SU-DHL-6 (cell line): ENCODE results near the gene PHRF1.

Experiments
- H2AFZ ChIP-seq: fragments of 200-600 bp; sonication (generic); 2 replicates; pipeline ENCODE4 v1.6.1; 2014; ENCODE audit warnings: low read depth, mild to moderate bottlenecking, moderate library complexity, mixed read lengths, antibody characterized with exemption, low read length; ENCODE audit not compliant: severe bottlenecking
- H3F3A ChIP-seq: fragments of 200-600 bp; shearing (Covaris generic); 2 replicates; pipeline ENCODE4 v1.6.0; 2016; ENCODE audit warnings: antibody characterized with exemption, mild to moderate bottlenecking; ENCODE audit not compliant: insufficient read depth
- H3K27ac ChIP-seq: fragments of 200-600 bp; sonication (generic); 2 replicates; pipeline ENCODE4 v1.5.1; 2016; ENCODE audit warnings: low read depth, mild to moderate bottlenecking, low read length, moderate library complexity, mixed read lengths
- H3K27me3 ChIP-seq: fragments of 200-600 bp; sonication (generic), shearing (Covaris generic); 2 replicates; pipeline ENCODE4 v1.6.0; 2014; ENCODE audit warnings: mild to moderate bottlenecking, low read length
- H3K36me3 ChIP-seq: fragments of 200-600 bp; sonication (generic); 2 replicates; pipeline ENCODE4 v1.6.1; 2014; ENCODE audit warnings: mild to moderate bottlenecking, low read length, mixed read lengths
- H3K4me2 ChIP-seq: fragments of 300-600, 200-600 bp; shearing (Covaris generic), sonication (generic); 2 replicates; pipeline ENCODE4 v1.6.0; 2014; ENCODE audit warnings: low read length, low read depth, mild to moderate bottlenecking; ENCODE audit not compliant: poor library complexity, severe bottlenecking
- H3K4me3 ChIP-seq: fragments of 200-600 bp; sonication (generic); 2 replicates; pipeline ENCODE4 v1.5.1; 2014; ENCODE audit warnings: antibody characterized with exemption, low read length, mild to moderate bottlenecking, mixed read lengths; ENCODE audit not compliant: insufficient read depth, poor library complexity, severe bottlenecking
- H3K79me2 ChIP-seq: fragments of 200-600 bp; sonication (generic); 2 replicates; pipeline ENCODE4 v1.6.1; 2014; ENCODE audit warnings: mild to moderate bottlenecking, low read length, moderate library complexity; ENCODE audit not compliant: insufficient read depth
- H3K9ac ChIP-seq: fragments of 200-600 bp; sonication (generic); 2 replicates; pipeline ENCODE4 v1.7.0; 2014; ENCODE audit warnings: mild to moderate bottlenecking, low read length
- H3K9me2 ChIP-seq: fragments of 200-600 bp; sonication (generic); replicated peaks from 2 replicates; pipeline ENCODE4 v1.6.1; 2014; ENCODE audit warnings: low read length; ENCODE audit not compliant: insufficient read depth
- H3K9me3 ChIP-seq: fragments of 200-600 bp; sonication (generic); 2 replicates; pipeline ENCODE4 v1.6.1; 2014; ENCODE audit warnings: low read length, mixed read lengths; ENCODE audit not compliant: insufficient read depth
- H4K20me1 ChIP-seq: fragments of 200-600 bp; sonication (generic); 2 replicates; pipeline ENCODE4 v1.6.1; 2014; ENCODE audit warnings: low read depth, mild to moderate bottlenecking, antibody characterized with exemption, low read length, moderate library complexity, mixed read lengths
- EZH2phosphoT487 ChIP-seq: fragments of 200-600 bp; sonication (generic), shearing (Covaris generic); conservative IDR thresholded peaks from 2 replicates; pipeline ENCODE4 v1.6.1; 2018; ENCODE audit warnings: mild to moderate bottlenecking, antibody characterized with exemption, low read length, moderate library complexity, mixed read lengths
- TF ChIP-seq, protein P1 (sequence below): fragments of 200-600 bp; sonication (generic); IDR thresholded peaks from one replicate; pipeline ENCODE4 v1.5.1; 2017; ENCODE audit warnings: antibody characterized with exemption, mild to moderate bottlenecking, low read length, moderate library complexity; ENCODE audit not compliant: insufficient read depth, poor library complexity, severe bottlenecking

The PHRF1 gene, protein sequence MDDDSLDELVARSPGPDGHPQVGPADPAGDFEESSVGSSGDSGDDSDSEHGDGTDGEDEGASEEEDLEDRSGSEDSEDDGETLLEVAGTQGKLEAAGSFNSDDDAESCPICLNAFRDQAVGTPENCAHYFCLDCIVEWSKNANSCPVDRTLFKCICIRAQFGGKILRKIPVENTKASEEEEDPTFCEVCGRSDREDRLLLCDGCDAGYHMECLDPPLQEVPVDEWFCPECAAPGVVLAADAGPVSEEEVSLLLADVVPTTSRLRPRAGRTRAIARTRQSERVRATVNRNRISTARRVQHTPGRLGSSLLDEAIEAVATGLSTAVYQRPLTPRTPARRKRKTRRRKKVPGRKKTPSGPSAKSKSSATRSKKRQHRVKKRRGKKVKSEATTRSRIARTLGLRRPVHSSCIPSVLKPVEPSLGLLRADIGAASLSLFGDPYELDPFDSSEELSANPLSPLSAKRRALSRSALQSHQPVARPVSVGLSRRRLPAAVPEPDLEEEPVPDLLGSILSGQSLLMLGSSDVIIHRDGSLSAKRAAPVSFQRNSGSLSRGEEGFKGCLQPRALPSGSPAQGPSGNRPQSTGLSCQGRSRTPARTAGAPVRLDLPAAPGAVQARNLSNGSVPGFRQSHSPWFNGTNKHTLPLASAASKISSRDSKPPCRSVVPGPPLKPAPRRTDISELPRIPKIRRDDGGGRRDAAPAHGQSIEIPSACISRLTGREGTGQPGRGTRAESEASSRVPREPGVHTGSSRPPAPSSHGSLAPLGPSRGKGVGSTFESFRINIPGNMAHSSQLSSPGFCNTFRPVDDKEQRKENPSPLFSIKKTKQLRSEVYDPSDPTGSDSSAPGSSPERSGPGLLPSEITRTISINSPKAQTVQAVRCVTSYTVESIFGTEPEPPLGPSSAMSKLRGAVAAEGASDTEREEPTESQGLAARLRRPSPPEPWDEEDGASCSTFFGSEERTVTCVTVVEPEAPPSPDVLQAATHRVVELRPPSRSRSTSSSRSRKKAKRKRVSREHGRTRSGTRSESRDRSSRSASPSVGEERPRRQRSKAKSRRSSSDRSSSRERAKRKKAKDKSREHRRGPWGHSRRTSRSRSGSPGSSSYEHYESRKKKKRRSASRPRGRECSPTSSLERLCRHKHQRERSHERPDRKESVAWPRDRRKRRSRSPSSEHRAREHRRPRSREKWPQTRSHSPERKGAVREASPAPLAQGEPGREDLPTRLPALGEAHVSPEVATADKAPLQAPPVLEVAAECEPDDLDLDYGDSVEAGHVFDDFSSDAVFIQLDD (N-terminal part only)

GRCh38 chr11:575996-576768, at the start of gene PHRF1:
Gene PHRF1, plus strand, starts transcription at chr11:576470. Its CDS starts 5,043 bp downstream, at chr11:581513.
- no peaks in the 10 kb centered on the region for H3K36me3 ChIP-seq
- peak within 1 kb of the TSS; percentile 84 for H3K27ac ChIP-seq
- H3K9ac ChIP-seq: peak within 1 kb of the TSS; percentile 78
- TF ChIP-seq, protein P1, sequence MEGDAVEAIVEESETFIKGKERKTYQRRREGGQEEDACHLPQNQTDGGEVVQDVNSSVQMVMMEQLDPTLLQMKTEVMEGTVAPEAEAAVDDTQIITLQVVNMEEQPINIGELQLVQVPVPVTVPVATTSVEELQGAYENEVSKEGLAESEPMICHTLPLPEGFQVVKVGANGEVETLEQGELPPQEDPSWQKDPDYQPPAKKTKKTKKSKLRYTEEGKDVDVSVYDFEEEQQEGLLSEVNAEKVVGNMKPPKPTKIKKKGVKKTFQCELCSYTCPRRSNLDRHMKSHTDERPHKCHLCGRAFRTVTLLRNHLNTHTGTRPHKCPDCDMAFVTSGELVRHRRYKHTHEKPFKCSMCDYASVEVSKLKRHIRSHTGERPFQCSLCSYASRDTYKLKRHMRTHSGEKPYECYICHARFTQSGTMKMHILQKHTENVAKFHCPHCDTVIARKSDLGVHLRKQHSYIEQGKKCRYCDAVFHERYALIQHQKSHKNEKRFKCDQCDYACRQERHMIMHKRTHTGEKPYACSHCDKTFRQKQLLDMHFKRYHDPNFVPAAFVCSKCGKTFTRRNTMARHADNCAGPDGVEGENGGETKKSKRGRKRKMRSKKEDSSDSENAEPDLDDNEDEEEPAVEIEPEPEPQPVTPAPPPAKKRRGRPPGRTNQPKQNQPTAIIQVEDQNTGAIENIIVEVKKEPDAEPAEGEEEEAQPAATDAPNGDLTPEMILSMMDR: no peak
- TF ChIP-seq EZH2phosphoT487: no peak
- H2AFZ ChIP-seq: peak within 1 kb of the TSS; percentile 95
- no peaks in the 10 kb centered on the region for H3K9me3 ChIP-seq
- H3K4me2 ChIP-seq: peak within 1 kb of the TSS; percentile 85
- H4K20me1 ChIP-seq: peaks cover 25% of the 10 kb centered on the region; the same call in 1 of the 2 replicates
- H3K9me2 ChIP-seq: no peaks in the 10 kb centered on the region
- H3K27me3 ChIP-seq: no peaks in the 10 kb centered on the region
- H3K79me2 ChIP-seq: peaks cover 45% of the 10 kb centered on the region
- H3F3A ChIP-seq: 0 out of 2 replicates have a peak, but pooled peaks cover 3% of the 10 kb centered on the region
- H3K4me3 ChIP-seq: peak within 1 kb of the TSS; percentile 76

GRCh38 chr11:528166-528814, 48.0 kb upstream of the PHRF1 start:
- Histone ChIP-seq H3K9ac (no peak overlapping the region), H2AFZ (no peak overlapping the region), H3K27ac (no peak overlapping the region), H3K36me3 (no peaks in the 10 kb centered on the region), H3K4me3 (no peak overlapping the region), H3K79me2 (no peaks in the 10 kb centered on the region), H3F3A (no peaks in the 10 kb centered on the region), H3K27me3 (no peaks in the 10 kb centered on the region), H3K4me2 (no peak overlapping the region), H3K9me3 (no peaks in the 10 kb centered on the region), H4K20me1 (no peaks in the 10 kb centered on the region), H3K9me2 (no peaks in the 10 kb centered on the region)
- no peak for TF ChIP-seq EZH2phosphoT487
- TF ChIP-seq, protein P1: no peak
